ENCODE results near the gene MPO.

MPO gene

DNA sequence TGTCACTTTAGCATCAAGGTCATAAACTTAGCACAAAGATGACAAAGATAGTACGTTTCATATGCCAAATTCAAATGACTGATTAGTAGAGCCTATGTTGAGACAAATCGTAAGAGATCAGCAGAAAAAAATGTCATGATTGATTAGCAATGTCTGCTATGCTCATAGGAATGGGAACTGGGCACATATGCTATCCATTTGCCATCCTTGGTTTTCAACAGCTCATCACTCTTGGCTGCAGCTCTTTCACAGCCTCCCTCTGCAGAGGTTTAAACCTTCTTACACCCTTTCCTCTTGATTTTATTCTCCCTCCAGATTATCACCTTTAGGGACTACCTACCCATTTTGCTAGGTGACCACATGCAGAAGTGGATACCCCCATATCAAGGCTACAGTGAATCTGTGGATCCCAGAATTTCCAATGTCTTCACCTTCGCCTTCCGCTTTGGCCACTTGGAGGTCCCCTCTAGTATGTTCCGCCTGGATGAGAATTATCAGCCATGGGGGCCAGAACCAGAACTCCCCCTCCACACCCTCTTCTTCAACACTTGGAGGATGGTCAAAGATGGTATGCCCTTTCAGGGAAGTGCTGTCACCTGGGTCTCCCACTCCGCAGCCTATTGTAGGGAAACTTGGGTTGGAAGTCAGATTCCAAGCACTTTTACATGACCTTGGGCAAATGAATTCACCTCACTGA, 16.2 kb downstream of the MPO start:
- FAIRE-seq (no peak), DNase-seq (ENCODE audit: insufficient read length, low spot score) (no peak)
- TF ChIP-seq, protein P1, sequence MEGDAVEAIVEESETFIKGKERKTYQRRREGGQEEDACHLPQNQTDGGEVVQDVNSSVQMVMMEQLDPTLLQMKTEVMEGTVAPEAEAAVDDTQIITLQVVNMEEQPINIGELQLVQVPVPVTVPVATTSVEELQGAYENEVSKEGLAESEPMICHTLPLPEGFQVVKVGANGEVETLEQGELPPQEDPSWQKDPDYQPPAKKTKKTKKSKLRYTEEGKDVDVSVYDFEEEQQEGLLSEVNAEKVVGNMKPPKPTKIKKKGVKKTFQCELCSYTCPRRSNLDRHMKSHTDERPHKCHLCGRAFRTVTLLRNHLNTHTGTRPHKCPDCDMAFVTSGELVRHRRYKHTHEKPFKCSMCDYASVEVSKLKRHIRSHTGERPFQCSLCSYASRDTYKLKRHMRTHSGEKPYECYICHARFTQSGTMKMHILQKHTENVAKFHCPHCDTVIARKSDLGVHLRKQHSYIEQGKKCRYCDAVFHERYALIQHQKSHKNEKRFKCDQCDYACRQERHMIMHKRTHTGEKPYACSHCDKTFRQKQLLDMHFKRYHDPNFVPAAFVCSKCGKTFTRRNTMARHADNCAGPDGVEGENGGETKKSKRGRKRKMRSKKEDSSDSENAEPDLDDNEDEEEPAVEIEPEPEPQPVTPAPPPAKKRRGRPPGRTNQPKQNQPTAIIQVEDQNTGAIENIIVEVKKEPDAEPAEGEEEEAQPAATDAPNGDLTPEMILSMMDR (IDR thresholded peaks at IDR 0.05; ENCODE audit: insufficient read depth, missing control alignments): no peak

DNA sequence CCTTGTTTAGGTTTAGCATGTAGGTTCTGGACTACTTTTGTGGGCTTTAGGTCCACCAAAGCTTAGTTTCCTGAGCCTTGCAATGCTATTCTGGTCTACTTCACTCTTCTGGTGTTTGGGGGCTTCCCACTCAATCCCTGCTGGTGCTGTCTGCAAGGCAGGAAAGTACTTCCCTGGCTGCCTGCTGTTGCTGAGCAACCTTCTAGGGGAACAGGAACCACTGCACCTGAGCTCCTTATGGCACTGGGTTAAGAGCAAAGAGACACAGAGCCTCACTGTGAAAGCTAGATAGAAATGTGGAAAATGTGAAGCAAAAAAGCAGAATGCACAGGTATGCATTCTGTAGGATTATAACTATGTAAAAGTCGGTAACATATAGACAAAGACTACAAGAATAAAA, 17.0 kb downstream of the MPO start:
- DNase-seq (ENCODE audit: insufficient read length, low spot score) (no peak), FAIRE-seq (no peak)
- TF ChIP-seq, protein P1 (IDR thresholded peaks at IDR 0.05; ENCODE audit: insufficient read depth, missing control alignments): no peak

DNA sequence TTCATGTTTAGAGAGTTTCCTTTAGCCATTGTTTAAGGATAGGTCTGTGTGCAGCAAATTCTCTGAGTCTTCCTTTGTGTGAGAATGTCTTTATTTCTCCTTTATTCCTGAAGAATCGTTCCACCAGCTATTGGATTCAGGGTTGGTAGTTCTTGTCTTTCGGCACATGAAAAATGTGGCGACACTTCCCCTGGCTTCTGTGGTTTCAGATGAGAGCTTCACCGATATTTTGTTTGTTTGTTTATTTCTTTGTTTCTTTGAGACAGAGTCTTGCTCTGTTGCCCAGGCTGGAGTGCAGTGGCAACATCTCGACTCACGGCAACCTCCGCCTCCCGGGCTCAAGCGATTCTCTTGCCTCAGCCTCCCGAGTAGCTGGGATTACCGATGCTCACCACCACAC, 18.6 kb downstream of the MPO start:
- TF ChIP-seq, protein P1 (IDR thresholded peaks at IDR 0.05; ENCODE audit: insufficient read depth, missing control alignments): no peak
- FAIRE-seq: no peak

DNA sequence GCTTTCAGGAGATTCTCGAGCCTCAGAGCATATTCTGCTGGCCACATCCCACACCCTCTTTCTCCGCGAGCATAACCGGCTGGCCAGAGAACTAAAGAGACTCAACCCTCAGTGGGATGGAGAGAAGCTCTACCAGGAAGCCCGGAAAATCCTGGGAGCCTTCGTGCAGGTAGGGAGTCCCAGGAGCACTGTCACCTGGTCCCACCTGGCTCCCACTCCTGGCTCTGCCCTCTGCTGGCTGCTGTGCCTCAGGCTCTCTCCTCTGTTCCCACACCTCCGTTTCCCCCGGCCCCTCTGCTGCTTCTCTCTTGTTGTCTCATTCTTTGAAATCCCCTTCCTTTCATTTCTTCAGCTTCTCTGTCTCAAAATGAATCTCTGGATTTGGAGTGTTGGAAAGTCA, 25.9 kb downstream of the MPO start:
- TF ChIP-seq, protein P1 (IDR thresholded peaks at IDR 0.05; ENCODE audit: insufficient read depth, missing control alignments): no peak
- no peak for DNase-seq (ENCODE audit: insufficient read length, low spot score)
- FAIRE-seq: no peak

More for the DNA sequence above, 18.6 kb downstream of the MPO start:
- no peak for DNase-seq (ENCODE audit: insufficient read length, low spot score)

DNA sequence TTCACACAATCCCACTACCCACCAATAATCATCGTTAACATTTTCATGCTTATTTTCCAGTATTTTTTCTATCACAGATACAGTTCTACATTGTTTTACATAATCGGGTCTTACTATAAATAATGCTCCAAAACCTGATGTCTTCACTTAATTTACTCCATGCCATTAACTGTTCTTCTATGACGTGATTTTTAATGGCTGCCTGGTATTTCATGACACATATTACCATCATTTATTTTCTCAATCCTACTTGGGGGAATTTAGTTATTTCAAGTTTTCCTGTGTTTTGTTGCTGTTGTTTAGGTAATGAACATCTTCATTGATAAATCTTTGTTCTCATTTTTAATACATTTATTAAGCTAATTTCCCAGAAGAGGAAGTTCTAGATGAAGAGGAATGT, 27.7 kb downstream of the MPO start:
- FAIRE-seq: no peak

DNA sequence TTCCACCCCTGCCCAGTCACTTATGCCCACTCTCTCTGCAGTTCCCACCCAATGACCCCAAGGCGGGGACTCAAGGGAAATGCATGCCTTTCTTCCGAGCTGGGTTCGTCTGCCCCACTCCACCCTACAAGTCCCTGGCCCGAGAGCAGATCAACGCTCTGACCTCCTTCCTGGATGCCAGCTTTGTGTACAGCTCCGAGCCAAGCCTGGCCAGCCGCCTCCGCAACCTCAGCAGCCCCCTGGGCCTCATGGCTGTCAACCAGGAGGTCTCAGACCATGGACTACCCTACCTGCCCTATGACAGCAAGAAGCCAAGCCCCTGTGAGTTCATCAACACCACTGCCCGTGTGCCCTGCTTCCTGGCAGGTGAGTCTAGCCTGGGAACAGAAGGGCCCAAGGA, 28.6 kb downstream of the MPO start:
- FAIRE-seq: no peak
- TF ChIP-seq, protein P1 (IDR thresholded peaks at IDR 0.05; ENCODE audit: insufficient read depth, missing control alignments): no peak
- DNase-seq (ENCODE audit: insufficient read length, low spot score): no peak

More for the DNA sequence above, 27.7 kb downstream of the MPO start:
- TF ChIP-seq, protein P1 (IDR thresholded peaks at IDR 0.05; ENCODE audit: insufficient read depth, missing control alignments): no peak
- DNase-seq (ENCODE audit: insufficient read length, low spot score): no peak

DNA sequence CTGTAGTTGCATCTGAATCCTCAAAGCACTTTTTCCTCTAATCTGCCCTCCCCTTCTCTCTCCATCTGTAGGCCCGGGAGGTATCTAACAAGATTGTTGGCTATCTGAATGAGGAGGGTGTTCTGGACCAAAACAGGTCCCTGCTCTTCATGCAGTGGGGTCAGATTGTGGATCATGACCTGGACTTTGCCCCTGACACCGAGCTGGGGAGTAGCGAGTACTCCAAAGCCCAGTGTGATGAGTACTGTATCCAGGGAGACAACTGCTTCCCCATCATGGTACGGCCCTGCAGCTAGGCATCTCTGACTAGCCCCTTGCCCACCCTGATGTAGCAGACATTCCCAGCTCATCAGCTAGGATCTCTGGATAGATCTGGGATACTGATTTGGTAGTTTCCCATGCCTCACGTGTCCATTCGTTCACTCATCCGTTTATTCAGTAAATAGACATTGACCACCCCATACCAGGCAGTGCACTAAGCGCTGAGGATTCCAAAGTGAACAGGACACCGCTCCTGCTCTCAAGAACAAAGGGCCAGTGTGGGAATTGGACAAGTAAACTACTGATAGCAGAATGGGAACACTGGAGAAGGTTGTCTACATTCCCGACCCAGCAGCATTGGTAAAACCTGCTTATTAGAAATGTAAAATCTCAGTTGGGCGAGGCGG, 30.3 kb downstream of the MPO start:
- DNase-seq (ENCODE audit: insufficient read length, low spot score): no peak
- TF ChIP-seq, protein P1 (IDR thresholded peaks at IDR 0.05; ENCODE audit: insufficient read depth, missing control alignments): no peak
- no peak for FAIRE-seq
